Panc1 (cell line): ENCODE measurements around the gene SYNDIG1L. TPM values are rescaled to one million over a fixed set of nuclear protein-coding genes. Genes with fewer than 3 reads are reported as not detected.

Source experiments
- ATAC-seq: fragments of 200-7000 bp; cut with Tn5 transposase; 2 replicates; pipeline ENCODE4 v1.9.1; 2020; ENCODE audit warnings: mild to moderate bottlenecking, moderate library complexity
- BruUV-seq: library from RNA; stranded (reverse); fragments of 400-500 nt; replicated peaks from 2 replicates; lab custom pipeline; 2021; lab: Mats Ljungman, UMichigan
- CTCF ChIA-PET: fragments of 300-600 bp; sonication (Branson Sonifier 250); formaldehyde crosslinking; loops from one replicate; lab custom pipeline; 2022; ENCODE audit warnings: antibody characterized with exemption; lab: Charles Lee
- POLR2A ChIA-PET: fragments of 300-600 bp; sonication (Branson Sonifier 250); formaldehyde crosslinking; loops from one replicate; lab custom pipeline; 2022; ENCODE audit warnings: antibody characterized with exemption; lab: Charles Lee
- DNase-seq: peaks from one replicate; pipeline ENCODE4 v3.0.0-alpha.2; 2010; ENCODE audit warnings: low read depth, low spot score
- H3K27ac ChIP-seq: 2 replicates; pipeline ENCODE4 v1.5.1; 2011; ENCODE audit warnings: mild to moderate bottlenecking, low read length, inconsistent platforms
- H3K27me3 ChIP-seq: fragments of 200-500 bp; sonication (Bioruptor generic); 2 replicates; pipeline ENCODE4 v1.6.0; 2014; ENCODE audit warnings: low read length, inconsistent platforms; ENCODE audit not compliant: control insufficient read depth, insufficient read depth
- H3K36me3 ChIP-seq: fragments of 200-500 bp; sonication (Bioruptor generic); 2 replicates; pipeline ENCODE4 v1.5.1; 2014; ENCODE audit warnings: inconsistent platforms, mild to moderate bottlenecking, low read length, moderate library complexity; ENCODE audit not compliant: control insufficient read depth, insufficient read depth
- H3K4me1 ChIP-seq: 2 replicates; pipeline ENCODE4 v1.5.1; 2011; ENCODE audit warnings: inconsistent platforms, mild to moderate bottlenecking, low read length, moderate library complexity; ENCODE audit not compliant: control insufficient read depth, insufficient read depth
- H3K4me3 ChIP-seq, 2 experiments: 2 replicates each; pipeline ENCODE4 v1.5.1; 2011 to 2012; ENCODE audit warnings: low read depth in 2 of 2, low read length in 2 of 2, mild to moderate bottlenecking in 2 of 2, inconsistent platforms in 1 of 2, moderate library complexity in 1 of 2
- H3K9me3 ChIP-seq: fragments of 200-500 bp; sonication (Bioruptor generic); 2 replicates; pipeline ENCODE4 v1.5.1; 2014; ENCODE audit warnings: low read depth, mild to moderate bottlenecking, inconsistent platforms, low read length, moderate library complexity; ENCODE audit not compliant: control insufficient read depth, insufficient read depth
- CTCF ChIP-seq: fragments of 450-650 bp; IDR thresholded peaks from 2 replicates; pipeline ENCODE4 v1.5.1; 2017; ENCODE audit warnings: mild to moderate bottlenecking
- POLR2AphosphoS5 ChIP-seq: IDR thresholded peaks from 2 replicates; pipeline ENCODE4 v1.6.1; 2012; ENCODE audit warnings: mild to moderate bottlenecking, low read depth, low read length, moderate library complexity
- SIN3A ChIP-seq: IDR thresholded peaks from 2 replicates; pipeline ENCODE4 v1.6.1; 2012; ENCODE audit warnings: low read depth, mild to moderate bottlenecking, low read length, moderate library complexity, borderline replicate concordance; ENCODE audit not compliant: insufficient read depth
- TCF7L2 ChIP-seq: IDR thresholded peaks from 2 replicates; pipeline ENCODE4 v1.6.1; 2011; ENCODE audit warnings: mild to moderate bottlenecking, low read depth, low read length, inconsistent platforms
- in situ Hi-C: cut with HindIII; loops from 2 replicates; pipeline ENCODE4 v1.10.0; 2016; ENCODE audit warnings: low sequenced_read_pairs, low pct_unique_long_range_greater_than_20kb
- intact Hi-C: fragments of 100-400 bp; cut with micrococcal nuclease; formaldehyde crosslinking; loops from one replicate; pipeline ENCODE4 v1.10.0; 2022; ENCODE audit not compliant: unreplicated experiment
- total RNA-seq: library from RNA; stranded (reverse); gene quantifications from one replicate; pipeline ENCODE4 v1.2.1, GENCODE V29; 2021; ENCODE audit not compliant: unreplicated experiment
- TF ChIP-seq, protein P1 (sequence below), 2 experiments: IDR thresholded peaks; 2 replicates each; pipeline ENCODE4 v1.6.1; 2011 to 2012; ENCODE audit warnings: low read depth in 2 of 2, control low read depth in 1 of 2, low read length in 1 of 2, mild to moderate bottlenecking in 1 of 2, moderate library complexity in 1 of 2; ENCODE audit not compliant: insufficient read depth in 1 of 2

SYNDIG1L gene
- total RNA-seq, 1 experiment from 2014 or later, result not detected

- intact Hi-C loops, result no loop called here
- Histone ChIP-seq H3K9me3 (no peaks in the 10 kb centered on the region), H3K27me3 (peaks cover 3% of the 10 kb centered on the region; the same call in 1 of the 2 replicates), H3K4me3 (no peak overlapping the region), H3K27ac (no peak overlapping the region), H3K36me3 (no peaks in the 10 kb centered on the region), H3K4me1 (no peaks in the 10 kb centered on the region)
- POLR2A ChIA-PET, result no interaction called here
- TF ChIP-seq TCF7L2 (no peak), POLR2AphosphoS5 (no peak), CTCF (no peak), SIN3A (no peak)
- TF ChIP-seq, protein P1, sequence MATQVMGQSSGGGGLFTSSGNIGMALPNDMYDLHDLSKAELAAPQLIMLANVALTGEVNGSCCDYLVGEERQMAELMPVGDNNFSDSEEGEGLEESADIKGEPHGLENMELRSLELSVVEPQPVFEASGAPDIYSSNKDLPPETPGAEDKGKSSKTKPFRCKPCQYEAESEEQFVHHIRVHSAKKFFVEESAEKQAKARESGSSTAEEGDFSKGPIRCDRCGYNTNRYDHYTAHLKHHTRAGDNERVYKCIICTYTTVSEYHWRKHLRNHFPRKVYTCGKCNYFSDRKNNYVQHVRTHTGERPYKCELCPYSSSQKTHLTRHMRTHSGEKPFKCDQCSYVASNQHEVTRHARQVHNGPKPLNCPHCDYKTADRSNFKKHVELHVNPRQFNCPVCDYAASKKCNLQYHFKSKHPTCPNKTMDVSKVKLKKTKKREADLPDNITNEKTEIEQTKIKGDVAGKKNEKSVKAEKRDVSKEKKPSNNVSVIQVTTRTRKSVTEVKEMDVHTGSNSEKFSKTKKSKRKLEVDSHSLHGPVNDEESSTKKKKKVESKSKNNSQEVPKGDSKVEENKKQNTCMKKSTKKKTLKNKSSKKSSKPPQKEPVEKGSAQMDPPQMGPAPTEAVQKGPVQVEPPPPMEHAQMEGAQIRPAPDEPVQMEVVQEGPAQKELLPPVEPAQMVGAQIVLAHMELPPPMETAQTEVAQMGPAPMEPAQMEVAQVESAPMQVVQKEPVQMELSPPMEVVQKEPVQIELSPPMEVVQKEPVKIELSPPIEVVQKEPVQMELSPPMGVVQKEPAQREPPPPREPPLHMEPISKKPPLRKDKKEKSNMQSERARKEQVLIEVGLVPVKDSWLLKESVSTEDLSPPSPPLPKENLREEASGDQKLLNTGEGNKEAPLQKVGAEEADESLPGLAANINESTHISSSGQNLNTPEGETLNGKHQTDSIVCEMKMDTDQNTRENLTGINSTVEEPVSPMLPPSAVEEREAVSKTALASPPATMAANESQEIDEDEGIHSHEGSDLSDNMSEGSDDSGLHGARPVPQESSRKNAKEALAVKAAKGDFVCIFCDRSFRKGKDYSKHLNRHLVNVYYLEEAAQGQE (IDR thresholded peaks at IDR 0.05; ENCODE audit: insufficient read depth in 1 of 2, low read depth in 2 of 2, low read length in 1 of 2), result no peak
- no TSS peak for BruUV-seq
- CTCF ChIA-PET, result no interaction called here
- DNase-seq, result no peak
- in situ Hi-C loops, result no loop called here
- no peak for ATAC-seq
Measured at GRCh38 chr14:74412753-74413152, 13.3 kb downstream of the SYNDIG1L start.

DNA sequence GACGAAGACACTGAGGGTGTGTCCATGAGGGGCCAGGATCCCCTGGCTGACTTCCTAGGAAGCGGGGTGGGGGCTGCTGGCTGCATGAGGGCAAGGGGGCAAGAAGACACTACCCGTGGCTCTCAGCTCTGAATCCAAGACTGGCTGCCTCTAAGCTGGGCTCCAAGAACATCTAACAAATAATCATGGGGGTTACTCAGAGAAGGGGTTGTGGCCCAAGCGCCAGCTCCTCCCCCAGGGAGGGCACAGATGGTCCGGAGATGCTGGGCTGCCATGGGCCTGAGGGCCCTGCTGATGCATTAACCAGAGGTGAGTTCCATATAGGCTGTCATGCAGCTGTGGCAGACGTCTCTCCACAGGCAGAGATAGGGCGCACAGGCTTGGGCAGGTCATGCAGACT, 14.3 kb downstream of the SYNDIG1L start:
- intact Hi-C loops, result no loop called here
- in situ Hi-C loops, result no loop called here
- DNase-seq, result no peak
- Histone ChIP-seq H3K4me3 (no peak overlapping the region), H3K9me3 (no peaks in the 10 kb centered on the region), H3K4me1 (no peaks in the 10 kb centered on the region), H3K36me3 (no peaks in the 10 kb centered on the region), H3K27me3 (no peaks in the 10 kb centered on the region), H3K27ac (no peak overlapping the region)
- TF ChIP-seq, protein P1 (IDR thresholded peaks at IDR 0.05; ENCODE audit: insufficient read depth in 1 of 2, low read depth in 2 of 2, low read length in 1 of 2), result no peak
- TF ChIP-seq SIN3A, result no peak
- TF ChIP-seq CTCF, result no peak
- TF ChIP-seq TCF7L2, result no peak
- TF ChIP-seq POLR2AphosphoS5, result no peak
- ChIA-PET CTCF (interaction anchor here (0.5 kb wide), 1 partner anchor 651 kb away, joined by 4 read pairs; a partner anchor contains a TSS), POLR2A (no interaction called here)
- ATAC-seq, result no peak
- BruUV-seq, result no TSS peak
